Measurements from ENCODE around the gene COL4A3.

GRCh38 chr2:227205701-227206100, 41.3 kb downstream of the COL4A3 start:
- TF ChIP-seq, protein P1, sequence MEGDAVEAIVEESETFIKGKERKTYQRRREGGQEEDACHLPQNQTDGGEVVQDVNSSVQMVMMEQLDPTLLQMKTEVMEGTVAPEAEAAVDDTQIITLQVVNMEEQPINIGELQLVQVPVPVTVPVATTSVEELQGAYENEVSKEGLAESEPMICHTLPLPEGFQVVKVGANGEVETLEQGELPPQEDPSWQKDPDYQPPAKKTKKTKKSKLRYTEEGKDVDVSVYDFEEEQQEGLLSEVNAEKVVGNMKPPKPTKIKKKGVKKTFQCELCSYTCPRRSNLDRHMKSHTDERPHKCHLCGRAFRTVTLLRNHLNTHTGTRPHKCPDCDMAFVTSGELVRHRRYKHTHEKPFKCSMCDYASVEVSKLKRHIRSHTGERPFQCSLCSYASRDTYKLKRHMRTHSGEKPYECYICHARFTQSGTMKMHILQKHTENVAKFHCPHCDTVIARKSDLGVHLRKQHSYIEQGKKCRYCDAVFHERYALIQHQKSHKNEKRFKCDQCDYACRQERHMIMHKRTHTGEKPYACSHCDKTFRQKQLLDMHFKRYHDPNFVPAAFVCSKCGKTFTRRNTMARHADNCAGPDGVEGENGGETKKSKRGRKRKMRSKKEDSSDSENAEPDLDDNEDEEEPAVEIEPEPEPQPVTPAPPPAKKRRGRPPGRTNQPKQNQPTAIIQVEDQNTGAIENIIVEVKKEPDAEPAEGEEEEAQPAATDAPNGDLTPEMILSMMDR (IDR thresholded peaks at IDR 0.05) = no peak
- no peak for TF ChIP-seq POLR2A (IDR thresholded peaks at IDR 0.05)

Measured in adrenal gland (tissue), 5 donors.